Subcutaneous adipose tissue (tissue), 4 donors: ENCODE measurements around the gene NAALADL2. TPM values are rescaled to one million over a fixed set of nuclear protein-coding genes. Genes with fewer than 3 reads are reported as not detected.

ENCODE experiments used
- CTCF ChIP-seq: fragments of 450-650 bp; IDR thresholded peaks from one replicate; pipeline ENCODE4 v1.5.1; 2016; ENCODE audit warnings: low read depth, mild to moderate bottlenecking, control low read depth, antibody characterized with exemption, moderate library complexity
- total RNA-seq, 4 donors: library from RNA; depleted of rRNA; stranded (reverse); fragments of >200 nt; gene quantifications; one replicate each; pipeline ENCODE4 v1.1.0, GENCODE V29; 2016

NAALADL2 gene
- total RNA-seq, 4 donors from 2014 or later: 9.4 to 18.1 (median 11.8) TPM

- no peak for TF ChIP-seq CTCF
These were observed 381.8 kb downstream of the NAALADL2 start for GRCh38 chr3:175240921-175241320.

GRCh38 chr3:175242243-175242642, 383.1 kb downstream of the NAALADL2 start:
- TF ChIP-seq CTCF: no peak

GRCh38 chr3:175246234-175246633, 387.1 kb downstream of the NAALADL2 start:
- no peak for TF ChIP-seq CTCF

- TF ChIP-seq CTCF: no peak
These were observed 387.6 kb downstream of the NAALADL2 start for GRCh38 chr3:175246766-175247165.

- no peak for TF ChIP-seq CTCF
These were observed 388.5 kb downstream of the NAALADL2 start for GRCh38 chr3:175247629-175248028.

- TF ChIP-seq CTCF: no peak
These were observed 389.7 kb downstream of the NAALADL2 start for GRCh38 chr3:175248832-175249231.

- no peak for TF ChIP-seq CTCF
These were observed 396.6 kb downstream of the NAALADL2 start for GRCh38 chr3:175255698-175256097.
